A673 (cell line): ENCODE data around the gene MSI2. TPM values are rescaled to one million over a fixed set of nuclear protein-coding genes. Genes with fewer than 3 reads are reported as not detected.

Experiments used
- BruUV-seq: library from RNA; stranded (reverse); fragments of 400-500 nt; replicated peaks from 2 replicates; lab custom pipeline; 2021; lab: Mats Ljungman, UMichigan
- CTCF ChIA-PET: fragments of 300-600 bp; sonication (Branson Sonifier 250); formaldehyde crosslinking; loops from one replicate; lab custom pipeline; 2022; ENCODE audit warnings: antibody characterized with exemption; lab: Charles Lee
- POLR2A ChIA-PET: fragments of 300-600 bp; sonication (Branson Sonifier 250); formaldehyde crosslinking; loops from one replicate; lab custom pipeline; 2022; ENCODE audit warnings: antibody characterized with exemption; ENCODE audit not compliant: low non-redundant PET; lab: Charles Lee
- DNase-seq: peaks from one replicate; pipeline ENCODE4 v3.0.0-alpha.2; 2015; ENCODE audit warnings: low spot score
- H3K27ac ChIP-seq: fragments of 200-600 bp; sonication (generic); 2 replicates; pipeline ENCODE4 v1.5.1; 2016; ENCODE audit warnings: mixed run types, low read depth, mild to moderate bottlenecking, mixed read lengths, antibody characterized with exemption, low read length; ENCODE audit not compliant: poor library complexity, severe bottlenecking
- H3K27me3 ChIP-seq: fragments of 200-600 bp; sonication (generic); replicated peaks from 2 replicates; pipeline ENCODE4 v1.6.1; 2017; ENCODE audit warnings: mixed run types, low read depth, mild to moderate bottlenecking, mixed read lengths, antibody characterized with exemption, low read length; ENCODE audit not compliant: insufficient read depth, poor library complexity
- H3K36me3 ChIP-seq: fragments of 200-600 bp; sonication (generic); 2 replicates; pipeline ENCODE4 v1.6.1; 2016; ENCODE audit warnings: mixed run types, mild to moderate bottlenecking, mixed read lengths, antibody characterized with exemption, low read length; ENCODE audit not compliant: insufficient read depth, poor library complexity, severe bottlenecking
- H3K4me1 ChIP-seq: fragments of 200-600 bp; sonication (generic); 2 replicates; pipeline ENCODE4 v1.6.1; 2017; ENCODE audit warnings: mixed run types, mild to moderate bottlenecking, mixed read lengths, antibody characterized with exemption, low read length; ENCODE audit not compliant: insufficient read depth, poor library complexity, severe bottlenecking
- H3K4me3 ChIP-seq: fragments of 200-600 bp; sonication (generic); 2 replicates; pipeline ENCODE4 v1.5.1; 2016; ENCODE audit warnings: low read depth, mixed run types, mild to moderate bottlenecking, mixed read lengths, low read length; ENCODE audit not compliant: poor library complexity, severe bottlenecking
- H3K9me3 ChIP-seq: fragments of 200-600 bp; sonication (generic); 2 replicates; pipeline ENCODE4 v1.6.1; 2016; ENCODE audit warnings: mixed run types, low read depth, mild to moderate bottlenecking, mixed read lengths, antibody characterized with exemption, low read length; ENCODE audit not compliant: poor library complexity, severe bottlenecking
- EZH2 ChIP-seq: fragments of 200-600 bp; sonication (generic); IDR thresholded peaks from 2 replicates; pipeline ENCODE4 v1.6.1; 2017; ENCODE audit warnings: borderline replicate concordance, low read depth, mild to moderate bottlenecking, mixed read lengths, antibody characterized with exemption, low read length; ENCODE audit not compliant: poor library complexity, severe bottlenecking
- intact Hi-C: fragments of 100-400 bp; cut with micrococcal nuclease; formaldehyde crosslinking; loops from one replicate; pipeline ENCODE4 v1.10.0; 2022; ENCODE audit not compliant: unreplicated experiment
- total RNA-seq: library from RNA; stranded (reverse); gene quantifications from 2 replicates; pipeline ENCODE4 v1.2.3, GENCODE V29; 2021
- TF ChIP-seq, protein P1 (sequence below): fragments of 300-800, 200-600 bp; sonication (generic); conservative IDR thresholded peaks from 2 replicates; pipeline ENCODE4 v1.5.1; 2017; ENCODE audit warnings: low read depth, mild to moderate bottlenecking, antibody characterized with exemption, low read length, moderate library complexity, mixed read lengths

MSI2 gene
- total RNA-seq, 1 experiment from 2014 or later, result 108 TPM

DNA sequence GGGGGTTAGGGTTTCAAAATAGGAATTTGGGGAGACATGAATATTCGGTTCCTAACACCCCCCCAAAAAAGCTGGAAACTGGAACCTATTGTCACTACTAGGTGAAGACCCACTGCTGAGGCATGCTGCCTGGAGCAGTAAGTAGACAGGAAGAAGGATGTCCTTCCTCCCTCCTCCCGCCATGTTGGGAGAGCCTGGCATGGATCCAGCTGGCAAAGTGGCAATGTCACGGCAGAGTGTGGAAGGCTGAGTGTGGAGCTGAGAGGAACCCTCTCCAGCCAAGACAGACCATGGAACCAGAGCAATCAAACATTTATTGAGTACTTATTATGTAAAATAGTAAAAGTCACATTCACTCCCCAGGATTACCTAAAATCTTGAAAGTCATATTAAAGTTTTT lies 439.7 kb downstream of the MSI2 start:
- H3K4me3 ChIP-seq, result no peak overlapping the region
- no peaks in the 10 kb centered on the region for H3K27me3 ChIP-seq
- H3K4me1 ChIP-seq, result no peaks in the 10 kb centered on the region
- intact Hi-C loops, result no loop called here
- no peaks in the 10 kb centered on the region for H3K36me3 ChIP-seq
- BruUV-seq, result no TSS peak
- no peak for DNase-seq
- no peaks in the 10 kb centered on the region for H3K9me3 ChIP-seq
- H3K27ac ChIP-seq, result no peak overlapping the region
- TF ChIP-seq, protein P1, sequence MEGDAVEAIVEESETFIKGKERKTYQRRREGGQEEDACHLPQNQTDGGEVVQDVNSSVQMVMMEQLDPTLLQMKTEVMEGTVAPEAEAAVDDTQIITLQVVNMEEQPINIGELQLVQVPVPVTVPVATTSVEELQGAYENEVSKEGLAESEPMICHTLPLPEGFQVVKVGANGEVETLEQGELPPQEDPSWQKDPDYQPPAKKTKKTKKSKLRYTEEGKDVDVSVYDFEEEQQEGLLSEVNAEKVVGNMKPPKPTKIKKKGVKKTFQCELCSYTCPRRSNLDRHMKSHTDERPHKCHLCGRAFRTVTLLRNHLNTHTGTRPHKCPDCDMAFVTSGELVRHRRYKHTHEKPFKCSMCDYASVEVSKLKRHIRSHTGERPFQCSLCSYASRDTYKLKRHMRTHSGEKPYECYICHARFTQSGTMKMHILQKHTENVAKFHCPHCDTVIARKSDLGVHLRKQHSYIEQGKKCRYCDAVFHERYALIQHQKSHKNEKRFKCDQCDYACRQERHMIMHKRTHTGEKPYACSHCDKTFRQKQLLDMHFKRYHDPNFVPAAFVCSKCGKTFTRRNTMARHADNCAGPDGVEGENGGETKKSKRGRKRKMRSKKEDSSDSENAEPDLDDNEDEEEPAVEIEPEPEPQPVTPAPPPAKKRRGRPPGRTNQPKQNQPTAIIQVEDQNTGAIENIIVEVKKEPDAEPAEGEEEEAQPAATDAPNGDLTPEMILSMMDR, result no peak
- no peak for TF ChIP-seq EZH2
- POLR2A ChIA-PET, result no interaction called here
- CTCF ChIA-PET, result no interaction called here

DNA sequence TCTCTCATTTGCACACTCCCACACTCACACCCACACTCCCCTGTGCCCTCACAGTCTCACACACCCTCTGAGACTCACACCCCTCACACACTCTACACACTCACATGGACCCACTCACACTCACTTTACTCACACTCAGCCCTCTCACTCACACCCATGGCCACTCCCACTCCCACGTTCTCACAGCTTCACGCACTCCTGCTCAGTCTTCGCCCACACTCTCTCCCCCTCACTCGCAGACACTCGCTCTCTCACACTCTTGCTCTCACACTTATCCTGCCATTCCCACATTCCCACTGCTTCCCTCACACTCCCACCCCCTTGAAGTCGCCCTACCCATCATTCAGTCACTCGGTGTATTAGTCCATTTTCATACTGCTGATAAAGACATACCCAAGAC lies 440.9 kb downstream of the MSI2 start:
- Histone ChIP-seq H3K4me1 (no peaks in the 10 kb centered on the region), H3K9me3 (no peaks in the 10 kb centered on the region), H3K27me3 (no peaks in the 10 kb centered on the region), H3K4me3 (no peak overlapping the region), H3K27ac (no peak overlapping the region), H3K36me3 (no peaks in the 10 kb centered on the region)
- BruUV-seq, result no TSS peak
- intact Hi-C loops, result no loop called here
- TF ChIP-seq EZH2, result no peak
- TF ChIP-seq, protein P1, result no peak
- no peak for DNase-seq
- POLR2A ChIA-PET, result no interaction called here
- CTCF ChIA-PET, result no interaction called here

DNA sequence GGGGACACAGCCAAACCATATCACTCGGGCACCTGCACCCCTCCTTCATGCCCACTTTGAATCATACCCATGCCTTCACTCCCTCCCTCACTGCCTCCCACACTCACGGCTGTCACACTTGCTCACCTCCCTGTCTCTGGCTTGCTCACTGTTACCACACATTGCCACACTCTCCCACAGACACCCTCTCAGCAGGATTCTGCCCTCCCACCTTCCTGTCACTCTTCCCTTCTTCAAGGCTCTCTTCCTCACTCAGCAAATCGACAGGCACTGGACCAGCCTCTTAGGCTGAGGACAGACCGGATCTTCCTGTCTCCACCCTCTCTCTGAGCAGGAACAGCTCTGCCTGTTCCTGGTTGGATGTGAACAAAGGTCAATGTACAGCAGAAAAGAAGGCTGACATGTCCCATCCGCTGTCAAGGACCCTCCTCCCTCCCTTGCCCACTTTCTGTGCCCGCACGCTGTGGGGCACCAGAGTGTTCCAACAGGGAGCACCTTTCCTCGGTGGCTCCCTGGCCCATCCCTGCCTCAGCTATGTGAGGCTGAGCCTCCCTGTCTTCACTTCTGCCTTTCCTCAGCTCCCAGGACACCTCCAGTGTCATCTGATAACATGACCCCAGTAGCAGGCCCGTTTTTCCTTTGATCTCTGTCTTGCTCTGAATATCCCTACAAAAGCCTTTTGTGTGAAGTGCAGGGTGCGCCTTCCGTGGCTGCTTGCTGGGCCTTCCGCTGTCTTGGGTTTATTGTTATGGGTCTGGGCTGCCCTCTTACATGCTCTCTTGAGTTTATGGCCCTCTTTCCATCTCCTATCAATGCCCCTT lies 441.8 kb downstream of the MSI2 start:
- ChIA-PET POLR2A (no interaction called here), CTCF (no interaction called here)
- TF ChIP-seq, protein P1, result no peak
- TF ChIP-seq EZH2, result no peak
- no peaks in the 10 kb centered on the region for H3K9me3 ChIP-seq
- no peak overlapping the region for H3K4me3 ChIP-seq
- no peak for DNase-seq
- no peaks in the 10 kb centered on the region for H3K36me3 ChIP-seq
- H3K27me3 ChIP-seq, result no peaks in the 10 kb centered on the region
- BruUV-seq, result no TSS peak
- H3K4me1 ChIP-seq, result no peaks in the 10 kb centered on the region
- H3K27ac ChIP-seq, result no peak overlapping the region
- intact Hi-C loops, result no loop called here
